Mammary epithelial cell (primary cell): ENCODE data around the gene SMC3.

Source experiments
- EZH2 ChIP-seq: IDR thresholded peaks from 2 replicates; pipeline ENCODE4 v1.6.1; 2012; ENCODE audit warnings: low read length, inconsistent platforms, borderline replicate concordance
- TF ChIP-seq, protein P1 (sequence below), 2 donors: IDR thresholded peaks in 1 of 2; conservative IDR thresholded peaks in 1 of 2; 2 replicates each; pipeline ENCODE4 v1.5.1; 2011 to 2012; ENCODE audit warnings: inconsistent platforms in 2 of 2, low read length in 2 of 2, mild to moderate bottlenecking in 2 of 2, control low read depth in 1 of 2, low read depth in 1 of 2; ENCODE audit not compliant: insufficient read depth in 1 of 2; ENCODE audit errors: extremely low read depth in 1 of 2

DNA sequence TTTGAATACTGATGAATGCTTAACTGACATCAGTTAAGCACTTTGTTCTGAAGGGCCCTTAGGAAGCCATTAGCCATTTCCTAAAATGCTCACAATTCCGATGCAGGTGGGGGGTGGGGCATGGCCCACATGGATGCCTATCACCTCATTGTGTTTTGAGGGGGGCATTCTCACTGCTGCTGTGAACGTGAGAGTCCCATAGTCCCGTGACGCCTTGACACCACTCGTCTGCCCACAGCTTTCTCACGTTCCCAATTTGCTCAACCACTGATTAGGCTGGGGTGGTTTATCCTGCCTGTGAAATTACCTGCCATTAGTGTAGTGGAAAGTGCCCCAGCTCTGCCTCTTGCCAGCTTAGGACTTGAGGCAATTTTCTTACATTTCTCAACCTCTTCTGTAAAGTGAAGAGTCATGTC, 37.9 kb upstream of the SMC3 start:
- TF ChIP-seq, protein P1, sequence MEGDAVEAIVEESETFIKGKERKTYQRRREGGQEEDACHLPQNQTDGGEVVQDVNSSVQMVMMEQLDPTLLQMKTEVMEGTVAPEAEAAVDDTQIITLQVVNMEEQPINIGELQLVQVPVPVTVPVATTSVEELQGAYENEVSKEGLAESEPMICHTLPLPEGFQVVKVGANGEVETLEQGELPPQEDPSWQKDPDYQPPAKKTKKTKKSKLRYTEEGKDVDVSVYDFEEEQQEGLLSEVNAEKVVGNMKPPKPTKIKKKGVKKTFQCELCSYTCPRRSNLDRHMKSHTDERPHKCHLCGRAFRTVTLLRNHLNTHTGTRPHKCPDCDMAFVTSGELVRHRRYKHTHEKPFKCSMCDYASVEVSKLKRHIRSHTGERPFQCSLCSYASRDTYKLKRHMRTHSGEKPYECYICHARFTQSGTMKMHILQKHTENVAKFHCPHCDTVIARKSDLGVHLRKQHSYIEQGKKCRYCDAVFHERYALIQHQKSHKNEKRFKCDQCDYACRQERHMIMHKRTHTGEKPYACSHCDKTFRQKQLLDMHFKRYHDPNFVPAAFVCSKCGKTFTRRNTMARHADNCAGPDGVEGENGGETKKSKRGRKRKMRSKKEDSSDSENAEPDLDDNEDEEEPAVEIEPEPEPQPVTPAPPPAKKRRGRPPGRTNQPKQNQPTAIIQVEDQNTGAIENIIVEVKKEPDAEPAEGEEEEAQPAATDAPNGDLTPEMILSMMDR (conservative IDR thresholded peaks at IDR 0.05 in 1 of 2, IDR thresholded peaks at IDR 0.05 in 1 of 2; ENCODE audit: extremely low read depth in 1 of 2, insufficient read depth in 1 of 2, low read depth in 1 of 2, low read length in 2 of 2) = no peak
- TF ChIP-seq EZH2 = no peak
